Psoas muscle (tissue), 8 donors: ENCODE results near the gene DNM3. TPM values are rescaled to one million over a fixed set of nuclear protein-coding genes. Genes with fewer than 3 reads are reported as not detected.

Source experiments
- ATAC-seq, 4 donors: fragments of 200-7000 bp; cut with Tn5 transposase; one replicate each; pipeline ENCODE4 v1.9.1; 2020; ENCODE audit warnings: moderate library complexity in 3 of 4, mild to moderate bottlenecking in 2 of 4
- DNase-seq, 2 donors: peaks; one replicate each; pipeline ENCODE4 v3.0.0-alpha.2; 2020
- H3K27ac ChIP-seq: fragments of 200-600 bp; one replicate; pipeline ENCODE4 v1.8.0; 2022
- H3K27me3 ChIP-seq, 3 donors: fragments of 200-600 bp in 1 of 3; one replicate each; pipeline versions ENCODE4 v1.6.1 to v1.8.0; 2013 to 2022; ENCODE audit warnings: low read length in 2 of 3, mild to moderate bottlenecking in 2 of 3, moderate library complexity in 1 of 3; ENCODE audit not compliant: insufficient read depth in 3 of 3
- H3K36me3 ChIP-seq, 2 donors: fragments of 200-600 bp in 1 of 2; one replicate each; pipeline versions ENCODE4 v1.6.1 to v1.8.0; 2013 to 2022; ENCODE audit warnings: low read depth in 1 of 2, mild to moderate bottlenecking in 1 of 2, moderate library complexity in 1 of 2; ENCODE audit not compliant: insufficient read depth in 1 of 2
- H3K4me1 ChIP-seq: fragments of 200-600 bp; one replicate; pipeline ENCODE4 v1.8.0; 2022
- H3K4me3 ChIP-seq: fragments of 200-600 bp; one replicate; pipeline ENCODE4 v1.8.0; 2022; ENCODE audit warnings: mild to moderate bottlenecking
- H3K9me3 ChIP-seq: fragments of 200-600 bp; one replicate; pipeline ENCODE4 v1.8.0; 2022
- CTCF ChIP-seq: fragments of 200-600 bp; IDR thresholded peaks from one replicate; pipeline ENCODE4 v1.8.0; 2022; ENCODE audit warnings: antibody characterized with exemption
- WGBS, 3 donors: extraction: QIAGEN DNeasy Blood & Tissue Kit; methylation state at CpG; one replicate each; pipeline versions ENCODE4 v1.1.6 to v1.1.7; 2013; 5-methylcytosine and 5-hydroxymethylcytosine counted together
- intact Hi-C, 2 donors: fragments of 100-400 bp; cut with DNase I; formaldehyde crosslinking; loops; one replicate each; pipeline versions ENCODE4 v1.11.0 to v1.14.2; 2022
- polyA plus RNA-seq, 3 donors: library from polyadenylated mRNA; stranded (reverse); fragments of 200-250 nt; gene quantifications; one replicate each; pipeline ENCODE4 v1.2.3, GENCODE V29; 2013
- total RNA-seq, 4 donors: library from RNA; stranded (reverse); fragmentation: NEBNext Ultra II Directional in 2 of 4; extraction: Animal tissue kit (Norgen Biotek cat#: 25700) in 2 of 4; gene quantifications; one replicate each; pipeline versions ENCODE4 v1.2.1 to v1.2.4, GENCODE V29; 2021 to 2023
- donor health status: healthy with polysubstance abuse.
- donor health status: DM: no; HTN: no; CAD: no; lungs with moderate emphysema.
- donor health status: Bipolar disorder and iron deficiency.
- donor health status: healthy.
- donor health status: DM: yes; HTN: yes; CAD: no.
- donor health status: DM: no; HTN: no; CAD: no.
- donor health status: DM: no; HTN: no; CAD: no.
- donor health status: DM: yes; HTN: yes; CAD: no.

DNM3 gene
- total and polyA plus RNA-seq, 7 donors, result 0.31 to 1.0 (median 0.77) TPM

- Histone ChIP-seq H3K27me3 (no peaks in the 10 kb centered on the region), H3K27ac (no peak overlapping the region), H3K4me3 (no peak overlapping the region), H3K36me3 (no peaks in the 10 kb centered on the region), H3K4me1 (no peaks in the 10 kb centered on the region), H3K9me3 (no peaks in the 10 kb centered on the region)
- ATAC-seq (no peak), DNase-seq (no peak)
- intact Hi-C loops, result no loop called here
- TF ChIP-seq CTCF, result no peak
These were observed 99.1 kb downstream of the DNM3 start for GRCh38 chr1:171940368-171940767.

GRCh38 chr1:171941920-171942319, 100.6 kb downstream of the DNM3 start:
- no peaks in the 10 kb centered on the region for H3K4me1 ChIP-seq
- H3K36me3 ChIP-seq, result no peaks in the 10 kb centered on the region
- TF ChIP-seq CTCF, result no peak
- no peak overlapping the region for H3K27ac ChIP-seq
- intact Hi-C loops, result no loop called here
- H3K9me3 ChIP-seq, result no peaks in the 10 kb centered on the region
- DNase-seq, result no peak
- H3K4me3 ChIP-seq, result no peak overlapping the region
- no peaks in the 10 kb centered on the region for H3K27me3 ChIP-seq
- no peak for ATAC-seq
- WGBS, 3 donors, result 94 to 98% (median 96%) methylated on average over 1 of the region's 1 CpG

GRCh38 chr1:171943973-171944561, 102.8 kb downstream of the DNM3 start:
- WGBS, 3 donors, result 93 to 98% (median 94%) methylated on average over 3 of the region's 3 CpGs
- H3K36me3 ChIP-seq, result no peaks in the 10 kb centered on the region
- TF ChIP-seq CTCF, result no peak
- no peaks in the 10 kb centered on the region for H3K27me3 ChIP-seq
- no peak for ATAC-seq
- no peaks in the 10 kb centered on the region for H3K4me1 ChIP-seq
- DNase-seq, result no peak
- no peaks in the 10 kb centered on the region for H3K9me3 ChIP-seq
- H3K4me3 ChIP-seq, result no peak overlapping the region
- intact Hi-C loops, result no loop called here
- no peak overlapping the region for H3K27ac ChIP-seq

- intact Hi-C loops, result no loop called here
- H3K36me3 ChIP-seq, result no peaks in the 10 kb centered on the region
- ATAC-seq, result no peak
These were observed 107.2 kb downstream of the DNM3 start for GRCh38 chr1:171948511-171948910.

More at GRCh38 chr1:171948511-171948910, 107.2 kb downstream of the DNM3 start:
- H3K9me3 ChIP-seq, result no peaks in the 10 kb centered on the region
- H3K27ac ChIP-seq, result no peak overlapping the region
- H3K4me1 ChIP-seq, result no peaks in the 10 kb centered on the region
- H3K4me3 ChIP-seq, result no peak overlapping the region
- WGBS, 3 donors, result 15 to 24% (median 22%) methylated on average over 1 of the region's 1 CpG
- DNase-seq, result no peak
- H3K27me3 ChIP-seq, result peaks cover 0 to 3% (median 0%) of the 10 kb centered on the region in 3 donors
- TF ChIP-seq CTCF, result no peak
